ENCODE data around the gene ZSCAN22. TPM values are rescaled to one million over a fixed set of nuclear protein-coding genes. Genes with fewer than 3 reads are reported as not detected.

ZSCAN22 gene
- total RNA-seq, 3 donors from 2014 or later: 3.0 to 4.3 (median 3.6) TPM

DNA sequence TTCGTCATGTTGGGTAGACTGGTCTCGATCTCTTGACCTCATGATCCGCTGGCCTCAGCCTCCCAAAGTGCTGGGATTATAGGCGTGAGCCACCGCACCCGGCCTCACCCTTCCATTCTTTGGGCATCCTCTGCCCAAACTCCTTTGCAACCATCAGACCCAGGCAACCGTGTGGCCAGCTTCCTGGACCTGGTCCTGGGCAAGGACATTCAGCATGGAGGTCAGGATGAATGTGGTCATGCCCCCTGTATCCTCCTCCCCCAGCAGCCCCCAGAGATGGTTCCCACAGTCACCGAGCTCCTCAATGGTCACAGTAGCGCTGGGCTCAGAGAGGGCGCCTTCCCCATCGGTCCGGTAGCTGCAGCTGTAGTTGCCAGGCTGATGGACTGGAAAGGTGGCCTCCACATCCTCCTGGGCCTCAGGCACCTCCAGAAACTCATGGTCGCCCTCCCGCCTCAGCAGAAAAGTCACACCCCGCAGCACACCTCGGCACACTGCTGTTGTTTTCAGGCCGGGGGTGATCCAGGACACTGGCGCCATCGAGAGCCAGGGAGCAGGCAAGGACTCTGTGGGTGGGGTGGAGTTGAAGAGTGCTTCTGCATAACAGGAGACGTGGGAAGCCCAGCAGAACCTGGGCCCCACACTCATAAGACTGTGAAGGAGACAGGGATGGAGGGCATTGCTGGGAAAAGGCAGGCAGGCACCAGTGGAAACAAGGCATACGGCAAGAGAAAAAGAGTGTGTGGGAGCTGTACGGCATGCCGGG is 25.4 kb downstream of the ZSCAN22 start:
- Mint-ChIP-seq H3K4me1 (ENCODE audit: low read depth) (peaks cover 31% of the 10 kb centered on the region), H3K9me3 (no peaks in the 10 kb centered on the region), H3K36me3 (ENCODE audit: insufficient read depth) (peaks cover 3% of the 10 kb centered on the region), H3K27me3 (ENCODE audit: low read depth) (no peaks in the 10 kb centered on the region), H3K4me3 (no peak overlapping the region)
- ATAC-seq (no peak), DNase-seq (no peak)

DNA sequence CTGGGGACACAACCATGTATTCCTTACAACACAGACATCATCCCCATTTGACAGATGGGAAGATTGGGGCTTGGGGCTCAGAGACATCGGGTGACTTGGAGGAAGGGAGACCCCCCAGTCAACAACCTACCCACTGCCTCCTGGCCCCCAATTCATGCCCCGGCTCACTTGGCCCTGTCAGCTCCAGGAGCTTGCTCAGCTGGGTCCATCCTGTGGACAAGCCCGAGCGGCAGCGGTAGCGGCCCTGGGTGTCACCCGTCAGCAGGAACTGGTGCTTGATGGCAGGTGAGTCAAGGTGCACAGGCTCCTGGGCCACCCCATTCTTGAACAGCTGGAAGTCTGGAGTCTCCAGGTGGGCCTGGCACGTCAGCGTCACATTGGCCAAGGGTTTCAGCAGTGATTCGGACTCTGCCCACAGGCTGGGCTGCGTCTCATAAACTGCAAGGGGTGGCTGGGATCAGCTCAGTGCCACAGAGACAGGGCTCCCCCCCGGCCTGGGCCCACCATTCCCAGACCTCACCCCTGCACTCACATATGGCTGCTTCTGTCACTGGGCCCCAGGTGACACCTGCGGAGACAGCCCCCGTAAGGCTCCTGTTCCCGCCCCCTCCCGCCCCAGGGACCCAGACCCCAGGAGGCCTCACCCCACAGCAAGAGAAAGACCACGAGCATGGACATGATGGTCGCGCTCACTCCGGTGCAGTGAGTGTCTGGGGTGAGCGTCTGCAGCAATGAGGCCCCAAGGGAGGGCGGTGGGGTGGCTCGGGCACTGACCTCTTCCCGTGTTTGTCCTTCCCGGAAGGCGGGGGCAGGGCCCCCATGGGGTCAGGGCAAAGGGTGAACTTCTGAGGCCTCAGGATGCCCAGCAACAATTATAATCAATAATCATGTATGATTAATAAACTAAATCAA is 26.2 kb downstream of the ZSCAN22 start, which contains the start of gene A1BG:
Gene A1BG, minus strand, starts transcription at position 733 of the 912 bp plus-strand sequence. Its CDS starts 55 bp downstream, at position 678.
- H3K9me3 Mint-ChIP-seq: no peaks in the 10 kb centered on the region
- DNase-seq (no peak), ATAC-seq (no peak)
- H3K27me3 Mint-ChIP-seq (ENCODE audit: low read depth): peaks cover 1% of the 10 kb centered on the region
- H3K4me1 Mint-ChIP-seq (ENCODE audit: low read depth): peaks cover 34% of the 10 kb centered on the region
- H3K4me3 Mint-ChIP-seq: no peak within 1 kb of the TSS
- peaks cover 3% of the 10 kb centered on the region for H3K36me3 Mint-ChIP-seq (ENCODE audit: insufficient read depth)

- DNase-seq (no peak), ATAC-seq (no peak)
- no peaks in the 10 kb centered on the region for H3K9me3 Mint-ChIP-seq
- peaks cover 5% of the 10 kb centered on the region for H3K27me3 Mint-ChIP-seq (ENCODE audit: low read depth)
- peaks cover 30% of the 10 kb centered on the region for H3K4me1 Mint-ChIP-seq (ENCODE audit: low read depth)
- no peak overlapping the region for H3K4me3 Mint-ChIP-seq
- peaks cover 3% of the 10 kb centered on the region for H3K36me3 Mint-ChIP-seq (ENCODE audit: insufficient read depth)
These were observed 27.1 kb downstream of the ZSCAN22 start for GRCh38 chr19:58353717-58354477.

DNA sequence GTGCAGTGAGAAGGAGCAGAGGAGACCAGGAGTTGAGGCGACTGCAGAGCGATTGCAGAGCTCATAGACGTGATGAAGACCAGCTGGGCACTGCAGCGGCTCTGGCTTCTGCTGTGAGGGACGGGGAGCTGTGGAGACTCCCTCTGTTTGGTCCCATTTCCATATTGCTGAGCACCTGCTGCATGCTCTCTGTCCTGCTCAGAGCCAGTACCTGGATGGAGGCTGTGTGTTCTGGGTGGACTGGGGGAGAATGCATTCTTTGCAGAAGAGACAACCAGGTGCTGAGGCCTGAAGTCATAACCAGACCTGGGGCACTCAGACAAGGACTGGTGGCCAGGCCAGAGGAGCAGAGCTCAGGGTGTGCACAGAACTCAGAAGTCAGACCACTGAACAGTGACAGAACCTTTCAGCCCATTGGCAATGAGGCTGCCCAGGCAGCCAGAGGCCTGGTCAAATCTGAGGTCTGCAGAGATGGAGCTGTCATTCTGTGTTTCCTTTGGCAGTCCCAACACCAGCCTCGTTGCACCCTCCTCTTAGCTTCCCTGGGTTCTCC is 27.8 kb downstream of the ZSCAN22 start:
- Mint-ChIP-seq H3K4me3 (no peak overlapping the region), H3K27me3 (ENCODE audit: low read depth) (peaks cover 5% of the 10 kb centered on the region), H3K36me3 (ENCODE audit: insufficient read depth) (peaks cover 2% of the 10 kb centered on the region), H3K9me3 (no peaks in the 10 kb centered on the region), H3K4me1 (ENCODE audit: low read depth) (peaks cover 28% of the 10 kb centered on the region)
- ATAC-seq (no peak), DNase-seq (no peak)

GRCh38 chr19:58355215-58355796 is 28.5 kb downstream of the ZSCAN22 start:
- Mint-ChIP-seq H3K9me3 (no peaks in the 10 kb centered on the region), H3K27me3 (ENCODE audit: low read depth) (peaks cover 5% of the 10 kb centered on the region), H3K36me3 (ENCODE audit: insufficient read depth) (no peaks in the 10 kb centered on the region), H3K4me1 (ENCODE audit: low read depth) (peaks cover 26% of the 10 kb centered on the region), H3K4me3 (peak overlapping the region; percentile 35)
- DNase-seq (no peak), ATAC-seq (no peak)

DNA sequence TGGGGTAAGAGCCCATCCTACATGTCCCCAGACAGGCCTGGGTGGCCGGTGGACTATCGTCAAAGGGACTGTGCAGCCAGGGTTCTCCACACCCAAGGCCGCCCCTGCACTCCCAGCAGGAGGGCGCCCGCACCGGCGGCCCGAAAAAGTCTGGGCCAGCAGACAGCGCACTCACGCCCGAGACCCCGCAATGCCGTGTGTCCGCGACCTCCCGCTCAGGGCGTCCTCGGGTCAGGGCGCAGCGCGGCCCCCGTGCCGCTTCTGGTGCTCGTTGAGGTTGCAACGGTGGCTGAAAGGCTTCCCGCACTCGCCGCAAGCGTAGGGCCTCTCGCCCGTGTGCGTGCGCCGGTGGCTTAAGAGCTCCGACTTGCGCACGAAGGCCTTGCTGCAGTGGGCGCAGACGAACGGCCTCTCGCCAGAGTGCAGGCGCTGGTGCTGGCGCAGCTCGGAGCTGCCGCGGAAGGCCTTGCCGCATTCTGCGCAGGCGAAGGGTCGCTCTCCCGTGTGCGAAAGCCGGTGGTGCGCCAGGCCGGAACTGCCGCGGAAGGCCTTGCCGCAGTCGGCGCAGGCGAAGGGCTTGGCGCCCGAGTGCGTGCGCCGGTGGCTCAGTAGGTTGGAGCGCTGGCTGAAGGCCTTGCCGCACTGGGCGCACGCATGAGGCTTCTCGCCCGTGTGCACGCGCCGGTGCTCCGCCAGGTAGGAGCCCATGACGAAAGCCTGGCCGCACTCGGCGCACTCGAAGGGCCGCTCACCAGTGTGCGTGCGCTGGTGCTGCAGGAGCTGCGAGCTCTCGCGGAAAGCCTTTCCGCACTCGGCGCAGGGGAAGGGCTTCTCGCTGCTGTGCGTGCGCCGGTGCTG is 29.3 kb downstream of the ZSCAN22 start:
- DNase-seq (no peak), ATAC-seq (peak; percentile 76 to 79)
- Mint-ChIP-seq H3K9me3 (no peaks in the 10 kb centered on the region), H3K4me3 (peak overlapping the region; percentile 56), H3K36me3 (ENCODE audit: insufficient read depth) (no peaks in the 10 kb centered on the region), H3K4me1 (ENCODE audit: low read depth) (peaks cover 26% of the 10 kb centered on the region), H3K27me3 (ENCODE audit: low read depth) (peaks cover 5% of the 10 kb centered on the region)

GRCh38 chr19:58356766-58357480 is 30.1 kb downstream of the ZSCAN22 start:
- no peaks in the 10 kb centered on the region for H3K9me3 Mint-ChIP-seq
- no peak for DNase-seq
- H3K36me3 Mint-ChIP-seq (ENCODE audit: insufficient read depth): no peaks in the 10 kb centered on the region
- H3K27me3 Mint-ChIP-seq (ENCODE audit: low read depth): peaks cover 5% of the 10 kb centered on the region
- ATAC-seq: peak in 1 of 2 donors; percentile 6
- peaks cover 30% of the 10 kb centered on the region for H3K4me1 Mint-ChIP-seq (ENCODE audit: low read depth)
- peak overlapping the region; percentile 56 for H3K4me3 Mint-ChIP-seq

DNA sequence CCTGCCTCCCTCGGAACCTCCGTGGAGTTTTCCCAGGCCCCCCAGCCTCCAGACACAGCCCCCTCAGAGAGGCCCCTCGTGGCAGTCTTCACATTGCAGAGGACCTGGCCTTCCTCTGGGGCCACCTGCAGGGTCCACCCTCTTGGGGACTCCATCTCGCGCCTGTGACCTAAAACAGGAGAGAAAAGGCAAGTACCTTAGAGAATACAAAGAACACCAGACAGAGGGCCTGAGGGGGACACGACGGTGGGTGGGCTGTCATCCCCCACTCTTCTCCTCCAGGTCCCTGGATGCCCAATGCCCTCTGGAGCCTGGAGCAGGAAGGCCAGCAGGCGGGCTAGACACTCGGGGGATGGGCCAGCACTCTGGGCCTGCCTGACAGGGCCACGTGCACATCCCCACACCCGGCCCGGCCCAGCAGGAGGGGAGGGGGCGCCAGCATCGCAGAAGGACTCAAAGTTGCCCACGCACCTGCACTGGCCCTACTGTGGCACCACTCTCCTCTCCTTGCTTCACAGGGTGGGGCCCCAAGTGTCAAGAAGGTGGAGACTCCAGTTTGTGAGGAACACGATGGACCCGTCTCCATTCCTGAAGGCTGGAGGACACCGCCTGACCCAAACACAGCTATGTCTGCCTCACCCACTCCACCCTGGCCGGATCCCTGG is 30.8 kb downstream of the ZSCAN22 start:
- Mint-ChIP-seq H3K4me1 (ENCODE audit: low read depth) (peaks cover 32% of the 10 kb centered on the region), H3K36me3 (ENCODE audit: insufficient read depth) (no peaks in the 10 kb centered on the region), H3K27me3 (ENCODE audit: low read depth) (peaks cover 5% of the 10 kb centered on the region), H3K9me3 (no peaks in the 10 kb centered on the region), H3K4me3 (no peak overlapping the region)
- DNase-seq (no peak), ATAC-seq (no peak)

DNA sequence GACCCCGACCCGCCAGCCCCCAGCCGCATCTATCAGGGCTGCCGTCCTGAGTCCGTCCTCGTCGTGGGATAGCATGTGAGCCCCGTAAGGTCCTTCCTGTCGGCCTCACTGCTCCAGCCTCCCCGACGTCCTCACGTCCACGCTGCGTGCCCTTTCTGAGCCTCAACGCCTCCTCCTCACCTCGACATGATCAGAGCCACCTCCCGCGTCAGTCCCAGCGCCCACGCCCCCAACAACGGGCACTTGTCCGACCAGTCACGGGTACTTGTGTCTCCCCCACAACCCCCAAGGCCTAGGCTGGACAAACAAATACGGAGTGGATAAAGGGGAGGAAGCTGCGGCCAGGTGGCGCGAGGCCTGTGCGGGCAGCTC is 35.1 kb downstream of the ZSCAN22 start:
- Mint-ChIP-seq H3K4me1 (ENCODE audit: low read depth) (peaks cover 22% of the 10 kb centered on the region), H3K36me3 (ENCODE audit: insufficient read depth) (no peaks in the 10 kb centered on the region), H3K27me3 (ENCODE audit: low read depth) (peaks cover 5% of the 10 kb centered on the region), H3K9me3 (no peaks in the 10 kb centered on the region), H3K4me3 (peak overlapping the region; percentile 94)
- DNase-seq: no peak
- peak; percentile 9 for ATAC-seq

GRCh38 chr19:58362272-58362994 is 35.6 kb downstream of the ZSCAN22 start, which contains the start of gene ZNF497:
Gene ZNF497 (minus strand): TSS chr19:58362751. CDS start chr19:58357635, 5,116 bp downstream.
- H3K9me3 Mint-ChIP-seq: no peaks in the 10 kb centered on the region
- no peaks in the 10 kb centered on the region for H3K36me3 Mint-ChIP-seq (ENCODE audit: insufficient read depth)
- H3K4me3 Mint-ChIP-seq: peak within 1 kb of the TSS; percentile 94
- ATAC-seq (peak; percentile 92 to 94), DNase-seq (peak; percentile 96)
- H3K4me1 Mint-ChIP-seq (ENCODE audit: low read depth): peaks cover 19% of the 10 kb centered on the region
- H3K27me3 Mint-ChIP-seq (ENCODE audit: low read depth): peaks cover 5% of the 10 kb centered on the region

DNA sequence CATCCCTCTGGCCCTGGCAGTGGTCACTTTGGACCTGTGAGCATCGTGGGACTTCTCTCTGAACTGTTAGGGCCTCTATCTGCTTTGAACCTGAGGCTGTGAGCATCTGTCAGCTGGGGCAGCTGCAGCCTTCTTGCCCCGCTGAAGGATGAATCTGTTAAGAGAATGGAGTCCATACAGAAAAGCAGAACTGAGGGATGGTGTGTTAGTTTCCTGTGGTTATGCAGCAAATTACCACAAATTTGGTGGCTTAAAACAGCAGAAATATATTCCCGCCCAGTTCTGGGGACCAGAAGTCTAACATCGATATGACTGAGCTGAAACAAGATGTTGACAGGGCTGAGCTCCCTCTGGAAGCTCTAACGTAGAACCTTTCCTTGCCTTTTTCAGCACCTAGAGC is 37.4 kb downstream of the ZSCAN22 start:
- ATAC-seq: no peak
- H3K4me3 Mint-ChIP-seq: no peak overlapping the region
- no peaks in the 10 kb centered on the region for H3K36me3 Mint-ChIP-seq (ENCODE audit: insufficient read depth)
- DNase-seq: no peak
- H3K9me3 Mint-ChIP-seq: no peaks in the 10 kb centered on the region
- H3K27me3 Mint-ChIP-seq (ENCODE audit: low read depth): no peaks in the 10 kb centered on the region
- H3K4me1 Mint-ChIP-seq (ENCODE audit: low read depth): peaks cover 12% of the 10 kb centered on the region
